Fibroblast of lung (primary cell): ENCODE results near the gene ST6GALNAC4. TPM values are rescaled to one million over a fixed set of nuclear protein-coding genes. Genes with fewer than 3 reads are reported as not detected.

ENCODE experiments used
- DNase-seq, 2 donors: peaks; one replicate each; pipeline versions ENCODE4 v3.0.0 to v3.0.0-alpha.2; 2010; ENCODE audit warnings: low read depth in 2 of 2
- H2AFZ ChIP-seq: 2 replicates; pipeline ENCODE4 v1.5.1; 2012; ENCODE audit warnings: low read length, control low read depth, inconsistent platforms
- H3K27ac ChIP-seq: 2 replicates; pipeline ENCODE4 v1.5.1; 2011; ENCODE audit warnings: low read length, control low read depth; ENCODE audit not compliant: insufficient read depth
- H3K27me3 ChIP-seq: 2 replicates; pipeline ENCODE4 v1.5.1; 2011; ENCODE audit warnings: mild to moderate bottlenecking, low read length; ENCODE audit not compliant: control insufficient read depth, insufficient read depth
- H3K36me3 ChIP-seq: 2 replicates; pipeline ENCODE4 v1.5.1; 2011; ENCODE audit warnings: low read length; ENCODE audit not compliant: control insufficient read depth, insufficient read depth
- H3K4me1 ChIP-seq: 2 replicates; pipeline ENCODE4 v1.5.1; 2011; ENCODE audit warnings: low read length; ENCODE audit not compliant: control insufficient read depth, insufficient read depth; ENCODE audit errors: extremely low read depth
- H3K4me2 ChIP-seq: 2 replicates; pipeline ENCODE4 v1.5.1; 2011; ENCODE audit warnings: low read length, control low read depth; ENCODE audit not compliant: insufficient read depth; ENCODE audit errors: extremely low read depth
- H3K4me3 ChIP-seq, 4 experiments: fragments of 200-600 bp in 1 of 4; sonication (generic) in 1 of 4; replicated peaks in 1 of 4; 2 replicates each; pipeline ENCODE4 v1.5.1; 2011 to 2016; ENCODE audit warnings: low read length in 4 of 4, low read depth in 3 of 4, mild to moderate bottlenecking in 3 of 4, control low read depth in 2 of 4, inconsistent platforms in 1 of 4, mixed read lengths in 1 of 4; ENCODE audit not compliant: insufficient read depth in 1 of 4; ENCODE audit errors: control extremely low read depth in 1 of 4
- H3K79me2 ChIP-seq: 2 replicates; pipeline ENCODE4 v1.5.1; 2012; ENCODE audit warnings: mild to moderate bottlenecking, low read length, inconsistent platforms; ENCODE audit not compliant: control insufficient read depth, insufficient read depth
- H3K9ac ChIP-seq: 2 replicates; pipeline ENCODE4 v1.5.1; 2011; ENCODE audit warnings: mild to moderate bottlenecking, low read length, control low read depth; ENCODE audit not compliant: insufficient read depth
- H3K9me3 ChIP-seq: 2 replicates; pipeline ENCODE4 v1.5.1; 2012; ENCODE audit warnings: low read depth, low read length; ENCODE audit not compliant: control insufficient read depth, insufficient read depth
- H4K20me1 ChIP-seq: 2 replicates; pipeline ENCODE4 v1.5.1; 2011; ENCODE audit warnings: low read length; ENCODE audit not compliant: control insufficient read depth, insufficient read depth; ENCODE audit errors: extremely low read depth
- CTCF ChIP-seq, 2 donors: IDR thresholded peaks in 1 of 2; conservative IDR thresholded peaks in 1 of 2; 1 replicate in 1 of 2; 2 replicates in 1 of 2; pipeline ENCODE4 v1.5.1; 2011 to 2012; ENCODE audit warnings: low read length in 2 of 2, control low read depth in 1 of 2, inconsistent platforms in 1 of 2, low read depth in 1 of 2, mild to moderate bottlenecking in 1 of 2
- EZH2 ChIP-seq: IDR thresholded peaks from 2 replicates; pipeline ENCODE4 v1.5.1; 2012; ENCODE audit warnings: low read length, control low read depth, mild to moderate bottlenecking; ENCODE audit errors: missing control alignments
- polyA plus RNA-seq, 2 donors: library from polyadenylated mRNA; depleted of rRNA in 1 of 2; stranded (reverse) in 1 of 2; unstranded in 1 of 2; fragments of >200 nt; gene quantifications; 2 replicates each; pipeline ENCODE4 v1.2.1, GENCODE V29; 2011 to 2012; ENCODE audit warnings: missing spikeins in 1 of 2
- total RNA-seq: library from RNA; depleted of rRNA; stranded (reverse); fragments of >200 nt; gene quantifications from 2 replicates; pipeline ENCODE4 v1.2.1, GENCODE V29; 2014

The ST6GALNAC4 gene
- total and polyA plus RNA-seq, 2 donors (not counting 1 experiment from before 2014, with no cell fraction given) = 16.4 to 28.1 TPM

GRCh38 chr9:127925959-127926905, 9.4 kb upstream of the ST6GALNAC4 start:
- no peaks in the 10 kb centered on the region for H3K36me3 ChIP-seq
- TF ChIP-seq CTCF (conservative IDR thresholded peaks at IDR 0.05 in 1 of 2, IDR thresholded peaks at IDR 0.05 in 1 of 2; ENCODE audit: low read depth in 1 of 2, low read length in 2 of 2) = no peak
- no peak for TF ChIP-seq EZH2
- H3K4me2 ChIP-seq = no peak overlapping the region
- H3K27me3 ChIP-seq = no peaks in the 10 kb centered on the region
- H2AFZ ChIP-seq = peak overlapping the region; percentile 42
- H3K4me3 ChIP-seq = peak overlapping the region in 1 of 4 experiments; percentile 27
- H3K9me3 ChIP-seq = no peaks in the 10 kb centered on the region
- no peaks in the 10 kb centered on the region for H4K20me1 ChIP-seq
- DNase-seq = no peak
- no peak overlapping the region for H3K27ac ChIP-seq
- no peaks in the 10 kb centered on the region for H3K79me2 ChIP-seq
- H3K9ac ChIP-seq = no peak overlapping the region
- H3K4me1 ChIP-seq = peaks cover 21% of the 10 kb centered on the region

- H3K4me1 ChIP-seq = peaks cover 18% of the 10 kb centered on the region
Measured at GRCh38 chr9:127924736-127925444, 8.0 kb upstream of the ST6GALNAC4 start.

More at GRCh38 chr9:127924736-127925444, 8.0 kb upstream of the ST6GALNAC4 start:
- no peaks in the 10 kb centered on the region for H3K27me3 ChIP-seq
- DNase-seq = no peak
- no peaks in the 10 kb centered on the region for H3K79me2 ChIP-seq
- no peak for TF ChIP-seq CTCF (conservative IDR thresholded peaks at IDR 0.05 in 1 of 2, IDR thresholded peaks at IDR 0.05 in 1 of 2; ENCODE audit: low read depth in 1 of 2, low read length in 2 of 2)
- no peak for TF ChIP-seq EZH2
- no peak overlapping the region for H2AFZ ChIP-seq
- H3K4me2 ChIP-seq = no peak overlapping the region
- H3K4me3 ChIP-seq = no peak overlapping the region
- no peak overlapping the region for H3K9ac ChIP-seq
- no peaks in the 10 kb centered on the region for H3K36me3 ChIP-seq
- no peak overlapping the region for H3K27ac ChIP-seq
- H3K9me3 ChIP-seq = no peaks in the 10 kb centered on the region
- no peaks in the 10 kb centered on the region for H4K20me1 ChIP-seq
